GM12872 (cell line): ENCODE data around the gene PLXNB3.
A peak's percentile ranks its signal among the peaks of the same experiment; 100 is the strongest.

Experiments
- TF ChIP-seq, protein P1 (sequence below): IDR thresholded peaks from 3 replicates; pipeline ENCODE4 v1.5.1; 2011; ENCODE audit warnings: low read depth, mild to moderate bottlenecking, low read length, moderate library complexity; ENCODE audit not compliant: insufficient read depth

Gene PLXNB3

GRCh38 chrX:153728951-153729631 is 35.0 kb upstream of the PLXNB3 start:
- TF ChIP-seq, protein P1, sequence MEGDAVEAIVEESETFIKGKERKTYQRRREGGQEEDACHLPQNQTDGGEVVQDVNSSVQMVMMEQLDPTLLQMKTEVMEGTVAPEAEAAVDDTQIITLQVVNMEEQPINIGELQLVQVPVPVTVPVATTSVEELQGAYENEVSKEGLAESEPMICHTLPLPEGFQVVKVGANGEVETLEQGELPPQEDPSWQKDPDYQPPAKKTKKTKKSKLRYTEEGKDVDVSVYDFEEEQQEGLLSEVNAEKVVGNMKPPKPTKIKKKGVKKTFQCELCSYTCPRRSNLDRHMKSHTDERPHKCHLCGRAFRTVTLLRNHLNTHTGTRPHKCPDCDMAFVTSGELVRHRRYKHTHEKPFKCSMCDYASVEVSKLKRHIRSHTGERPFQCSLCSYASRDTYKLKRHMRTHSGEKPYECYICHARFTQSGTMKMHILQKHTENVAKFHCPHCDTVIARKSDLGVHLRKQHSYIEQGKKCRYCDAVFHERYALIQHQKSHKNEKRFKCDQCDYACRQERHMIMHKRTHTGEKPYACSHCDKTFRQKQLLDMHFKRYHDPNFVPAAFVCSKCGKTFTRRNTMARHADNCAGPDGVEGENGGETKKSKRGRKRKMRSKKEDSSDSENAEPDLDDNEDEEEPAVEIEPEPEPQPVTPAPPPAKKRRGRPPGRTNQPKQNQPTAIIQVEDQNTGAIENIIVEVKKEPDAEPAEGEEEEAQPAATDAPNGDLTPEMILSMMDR, result no peak

DNA sequence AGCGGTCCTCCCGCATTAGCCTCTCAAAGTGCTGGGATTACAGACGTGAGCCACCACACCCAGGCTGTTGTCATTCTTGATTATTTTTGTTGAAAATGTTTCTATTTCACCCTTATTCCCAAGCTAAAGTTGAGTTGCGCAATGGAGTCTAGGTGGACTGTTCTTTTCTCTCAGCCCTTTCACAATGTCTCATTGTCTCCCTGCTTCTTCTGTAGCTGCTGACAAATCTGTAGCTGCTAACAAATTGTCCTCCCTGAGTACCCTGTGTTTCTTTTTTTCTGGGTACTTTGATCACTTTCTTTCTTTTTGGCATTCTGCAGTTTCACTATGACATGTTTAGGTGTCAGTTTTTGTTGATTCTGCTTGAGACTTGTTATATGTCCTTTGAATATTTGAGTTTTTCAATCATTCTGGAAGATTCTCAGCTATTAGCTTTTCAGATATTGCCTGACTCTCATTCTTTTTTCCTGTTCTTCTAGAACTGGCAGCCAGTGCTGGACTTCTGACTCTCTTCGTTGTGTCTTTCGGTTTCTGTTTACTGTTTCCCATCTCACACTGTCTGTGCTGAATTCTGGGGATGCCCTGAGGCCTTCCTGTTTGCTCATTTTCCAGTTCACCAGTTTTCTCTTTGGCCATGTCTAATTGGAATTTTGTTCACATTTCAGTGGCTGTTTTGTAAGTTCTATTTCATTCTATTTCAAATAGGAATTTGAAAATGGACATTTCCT is 32.8 kb upstream of the PLXNB3 start:
- TF ChIP-seq, protein P1, result no peak

DNA sequence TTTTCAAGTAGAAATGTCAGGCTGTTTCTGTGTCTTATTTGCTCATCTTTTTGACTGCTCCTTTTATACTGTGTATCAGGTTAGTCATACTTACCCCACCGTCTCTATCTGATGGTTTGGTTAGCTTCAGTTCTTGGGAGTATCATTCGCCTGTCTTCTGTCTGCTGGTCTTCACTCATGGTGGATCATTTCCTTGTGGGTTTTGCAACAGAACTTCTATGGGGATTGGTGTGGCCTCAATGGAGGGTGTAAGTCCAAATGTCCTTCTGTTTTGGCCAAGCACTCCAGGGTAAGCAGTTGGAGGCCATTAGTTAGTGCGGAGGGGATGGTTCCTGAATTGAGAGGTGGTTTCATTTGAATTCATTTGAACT is 32.2 kb upstream of the PLXNB3 start:
- TF ChIP-seq, protein P1, result no peak

GRCh38 chrX:153732401-153732800 is 31.6 kb upstream of the PLXNB3 start:
- TF ChIP-seq, protein P1, result no peak

- TF ChIP-seq, protein P1, result no peak
Measured at GRCh38 chrX:153733651-153734240, 30.3 kb upstream of the PLXNB3 start.

DNA sequence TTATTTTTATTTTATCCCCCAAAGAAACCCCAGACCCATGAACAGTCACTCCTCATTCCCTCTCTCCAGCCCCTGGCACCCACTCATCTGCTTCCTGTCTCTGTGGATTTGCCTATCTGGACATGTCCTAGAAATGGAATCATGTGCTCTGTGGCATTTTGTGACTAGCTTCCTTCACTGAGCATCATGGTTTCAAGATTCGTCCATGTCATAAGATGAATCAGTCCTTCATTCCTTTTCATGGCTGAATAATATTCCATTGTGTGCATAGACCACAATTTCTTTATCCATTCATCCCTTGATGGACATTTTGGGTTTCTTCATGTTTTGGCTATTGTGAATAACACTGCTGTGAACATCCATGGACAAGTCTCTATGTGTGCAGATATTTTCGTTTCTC is 29.2 kb upstream of the PLXNB3 start:
- TF ChIP-seq, protein P1, result no peak

DNA sequence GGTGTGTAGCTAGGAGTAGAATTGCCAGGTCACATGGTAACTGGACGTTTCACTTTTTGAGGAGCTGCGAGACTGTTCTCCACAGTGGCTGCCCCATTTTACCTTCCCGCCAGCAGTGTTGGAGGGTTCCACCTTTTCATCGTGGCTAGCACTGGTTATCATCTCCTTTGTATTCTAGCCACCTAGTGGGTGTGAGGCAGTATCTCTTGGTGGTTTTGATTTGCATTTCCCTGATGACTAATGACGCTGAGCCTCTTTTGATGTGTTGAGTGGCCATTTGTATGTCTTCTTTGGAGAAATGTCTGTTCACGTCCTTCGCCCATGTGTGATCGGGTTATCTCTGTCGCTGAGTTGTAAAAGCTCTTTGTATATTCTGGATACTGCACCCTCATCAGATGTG is 28.8 kb upstream of the PLXNB3 start:
- TF ChIP-seq, protein P1, result peak; percentile 34; the same call in 1 of the 3 replicates
